Astrocyte (in vitro differentiated cells and primary cell): ENCODE results near the gene RAE1. TPM values are rescaled to one million over a fixed set of nuclear protein-coding genes. Genes with fewer than 3 reads are reported as not detected.
A peak's percentile ranks its signal among the peaks of the same experiment; 100 is the strongest.

ENCODE experiments used
- DNase-seq: peaks from one replicate; pipeline ENCODE4 v3.0.0-alpha.2; 2010; ENCODE audit warnings: low read depth
- FAIRE-seq: peaks from 2 replicates; lab custom pipeline; 2011; peaks lifted over from hg19 to GRCh38; lab: Jason Lieb, UNC
- H2AFZ ChIP-seq: 2 replicates; pipeline ENCODE4 v1.6.0; 2012; ENCODE audit warnings: low read depth, low read length, inconsistent platforms
- H3K27ac ChIP-seq: 2 replicates; pipeline ENCODE4 v1.5.1; 2011; ENCODE audit warnings: low read depth, low read length, inconsistent platforms
- H3K27me3 ChIP-seq: 2 replicates; pipeline ENCODE4 v1.6.0; 2011; ENCODE audit warnings: low read length, inconsistent platforms; ENCODE audit not compliant: insufficient read depth
- H3K36me3 ChIP-seq: 2 replicates; pipeline ENCODE4 v1.5.1; 2011; ENCODE audit warnings: low read length, inconsistent platforms; ENCODE audit not compliant: insufficient read depth
- H3K4me1 ChIP-seq: 2 replicates; pipeline ENCODE4 v1.5.1; 2011; ENCODE audit warnings: low read length, inconsistent platforms; ENCODE audit not compliant: insufficient read depth
- H3K4me2 ChIP-seq: 2 replicates; pipeline ENCODE4 v1.6.0; 2012; ENCODE audit warnings: low read length, inconsistent platforms
- H3K4me3 ChIP-seq: 2 replicates; pipeline ENCODE4 v1.5.1; 2011; ENCODE audit warnings: low read depth, mild to moderate bottlenecking, low read length, inconsistent platforms; ENCODE audit not compliant: insufficient read depth
- H3K79me2 ChIP-seq: 2 replicates; pipeline ENCODE4 v1.6.0; 2012; ENCODE audit warnings: mild to moderate bottlenecking, low read length, inconsistent platforms; ENCODE audit not compliant: insufficient read depth
- H3K9ac ChIP-seq: 2 replicates; pipeline ENCODE4 v1.6.0; 2012; ENCODE audit warnings: mild to moderate bottlenecking, low read length, inconsistent platforms
- H3K9me3 ChIP-seq: 2 replicates; pipeline ENCODE4 v1.5.1; 2012; ENCODE audit warnings: low read depth, mild to moderate bottlenecking, low read length, inconsistent platforms; ENCODE audit not compliant: insufficient read depth
- H4K20me1 ChIP-seq: 2 replicates; pipeline ENCODE4 v1.6.0; 2012; ENCODE audit warnings: low read length, inconsistent platforms; ENCODE audit not compliant: insufficient read depth
- H3K27ac Mint-ChIP-seq: one replicate; pipeline ENCODE4 v1.8.0; 2021; ENCODE audit warnings: mild to moderate bottlenecking, mixed read lengths; ENCODE audit not compliant: unreplicated experiment
- H3K27me3 Mint-ChIP-seq: one replicate; pipeline ENCODE4 v1.8.0; 2021; ENCODE audit warnings: low read depth, mixed read lengths; ENCODE audit not compliant: unreplicated experiment
- H3K36me3 Mint-ChIP-seq: one replicate; pipeline ENCODE4 v1.8.0; 2021; ENCODE audit warnings: low read depth, mixed read lengths; ENCODE audit not compliant: unreplicated experiment
- H3K4me1 Mint-ChIP-seq: one replicate; pipeline ENCODE4 v1.8.0; 2021; ENCODE audit warnings: low read depth, mixed read lengths; ENCODE audit not compliant: unreplicated experiment
- H3K4me3 Mint-ChIP-seq: one replicate; pipeline ENCODE4 v1.8.0; 2021; ENCODE audit warnings: mild to moderate bottlenecking, moderate library complexity, mixed read lengths; ENCODE audit not compliant: unreplicated experiment
- H3K9me3 Mint-ChIP-seq: one replicate; pipeline ENCODE4 v1.8.0; 2021; ENCODE audit warnings: mild to moderate bottlenecking, mixed read lengths; ENCODE audit not compliant: unreplicated experiment
- EZH2 ChIP-seq: IDR thresholded peaks from 2 replicates; pipeline ENCODE4 v1.6.1; 2012; ENCODE audit warnings: mild to moderate bottlenecking, low read length, inconsistent platforms; ENCODE audit not compliant: insufficient read depth
- total RNA-seq: library from RNA; stranded (reverse); gene quantifications from 2 replicates; pipeline ENCODE4 v1.2.1, GENCODE V29; 2021
- TF ChIP-seq, protein P1 (sequence below): IDR thresholded peaks from 2 replicates; pipeline ENCODE4 v1.5.1; 2011; ENCODE audit warnings: low read depth, mild to moderate bottlenecking, inconsistent platforms, low read length, moderate library complexity; ENCODE audit not compliant: insufficient read depth

RAE1 gene
- total RNA-seq, 1 donor from 2014 or later = 31.1 TPM

DNA sequence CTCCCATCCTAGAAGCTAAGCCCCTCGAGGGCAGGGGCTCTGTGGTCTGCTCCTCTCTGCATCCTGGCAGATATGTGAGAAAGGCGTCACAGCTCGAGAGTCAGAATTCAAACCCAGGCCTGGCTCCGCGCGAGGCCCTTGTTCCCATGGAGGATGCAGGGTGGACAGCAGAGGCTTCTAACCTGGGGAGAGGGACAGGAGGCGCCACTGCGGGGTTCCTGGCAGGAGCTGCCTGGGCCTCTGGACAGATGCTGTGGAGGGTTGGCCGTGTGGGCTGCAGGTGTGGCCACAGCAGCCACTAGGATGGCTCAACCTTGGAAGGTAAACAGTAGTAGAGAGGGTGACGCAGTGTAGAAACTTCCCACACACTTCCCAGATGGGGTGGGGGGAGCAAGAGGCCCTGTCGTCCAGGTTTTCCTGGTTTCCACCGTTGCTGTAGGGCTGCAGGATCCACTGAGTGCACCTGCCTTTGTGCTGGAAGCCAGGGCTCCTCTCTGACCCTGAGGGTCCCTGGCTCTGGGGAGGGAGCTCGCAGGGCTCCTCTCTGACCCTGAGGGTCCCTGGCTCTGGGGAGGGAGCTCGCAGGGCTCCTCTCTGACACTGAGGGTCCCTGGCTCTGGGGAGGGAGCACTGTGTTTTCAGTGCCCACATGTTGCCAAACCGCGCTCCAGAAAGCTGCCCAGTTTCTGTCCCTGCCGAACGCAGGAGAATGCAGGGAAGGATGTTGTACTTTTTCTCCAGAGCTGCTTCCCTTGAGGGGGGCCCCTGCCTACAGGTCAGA, 54.4 kb downstream of the RAE1 start:
- Mint-ChIP-seq H3K36me3 (peaks cover 17% of the 10 kb centered on the region), H3K4me1 (peaks cover 6% of the 10 kb centered on the region), H3K9me3 (no peaks in the 10 kb centered on the region), H3K27ac (no peak overlapping the region), H3K27me3 (no peaks in the 10 kb centered on the region), H3K4me3 (no peak overlapping the region)
- Histone ChIP-seq H3K79me2 (peaks cover 12% of the 10 kb centered on the region), H4K20me1 (peaks cover 43% of the 10 kb centered on the region), H3K4me3 (no peak overlapping the region), H3K27ac (no peak overlapping the region), H3K9me3 (no peaks in the 10 kb centered on the region), H3K9ac (no peak overlapping the region), H3K36me3 (no peaks in the 10 kb centered on the region), H2AFZ (no peak overlapping the region), H3K27me3 (no peaks in the 10 kb centered on the region), H3K4me2 (no peak overlapping the region), H3K4me1 (no peaks in the 10 kb centered on the region)
- DNase-seq = no peak
- FAIRE-seq = no peak
- TF ChIP-seq, protein P1, sequence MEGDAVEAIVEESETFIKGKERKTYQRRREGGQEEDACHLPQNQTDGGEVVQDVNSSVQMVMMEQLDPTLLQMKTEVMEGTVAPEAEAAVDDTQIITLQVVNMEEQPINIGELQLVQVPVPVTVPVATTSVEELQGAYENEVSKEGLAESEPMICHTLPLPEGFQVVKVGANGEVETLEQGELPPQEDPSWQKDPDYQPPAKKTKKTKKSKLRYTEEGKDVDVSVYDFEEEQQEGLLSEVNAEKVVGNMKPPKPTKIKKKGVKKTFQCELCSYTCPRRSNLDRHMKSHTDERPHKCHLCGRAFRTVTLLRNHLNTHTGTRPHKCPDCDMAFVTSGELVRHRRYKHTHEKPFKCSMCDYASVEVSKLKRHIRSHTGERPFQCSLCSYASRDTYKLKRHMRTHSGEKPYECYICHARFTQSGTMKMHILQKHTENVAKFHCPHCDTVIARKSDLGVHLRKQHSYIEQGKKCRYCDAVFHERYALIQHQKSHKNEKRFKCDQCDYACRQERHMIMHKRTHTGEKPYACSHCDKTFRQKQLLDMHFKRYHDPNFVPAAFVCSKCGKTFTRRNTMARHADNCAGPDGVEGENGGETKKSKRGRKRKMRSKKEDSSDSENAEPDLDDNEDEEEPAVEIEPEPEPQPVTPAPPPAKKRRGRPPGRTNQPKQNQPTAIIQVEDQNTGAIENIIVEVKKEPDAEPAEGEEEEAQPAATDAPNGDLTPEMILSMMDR = no peak
- TF ChIP-seq EZH2 = no peak

DNA sequence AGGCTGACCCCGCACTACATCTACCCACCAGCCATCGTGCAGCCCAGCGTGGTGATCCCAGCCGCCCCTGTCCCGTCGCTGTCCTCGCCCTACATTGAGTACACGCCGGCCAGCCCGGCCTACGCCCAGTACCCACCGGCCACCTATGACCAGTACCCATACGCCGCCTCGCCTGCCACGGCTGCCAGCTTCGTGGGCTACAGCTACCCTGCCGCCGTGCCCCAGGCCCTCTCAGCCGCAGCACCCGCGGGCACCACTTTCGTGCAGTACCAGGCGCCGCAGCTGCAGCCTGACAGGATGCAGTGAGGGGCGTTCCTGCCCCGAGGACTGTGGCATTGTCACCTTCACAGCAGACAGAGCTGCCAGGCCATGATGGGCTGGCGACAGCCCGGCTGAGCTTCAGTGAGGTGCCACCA, 56.5 kb downstream of the RAE1 start:
- no peak overlapping the region for H3K4me2 ChIP-seq
- TF ChIP-seq EZH2 = no peak
- TF ChIP-seq, protein P1 = no peak
- no peak overlapping the region for H3K4me3 ChIP-seq
- Mint-ChIP-seq H3K27me3 (no peaks in the 10 kb centered on the region), H3K4me3 (no peak overlapping the region), H3K36me3 (peaks cover 10% of the 10 kb centered on the region), H3K27ac (peak overlapping the region; percentile 7), H3K9me3 (no peaks in the 10 kb centered on the region), H3K4me1 (peaks cover 4% of the 10 kb centered on the region)
- H3K36me3 ChIP-seq = no peaks in the 10 kb centered on the region
- H3K9me3 ChIP-seq = no peaks in the 10 kb centered on the region
- H4K20me1 ChIP-seq = peaks cover 25% of the 10 kb centered on the region
- no peak for DNase-seq
- H3K27ac ChIP-seq = no peak overlapping the region
- FAIRE-seq = no peak
- no peak overlapping the region for H2AFZ ChIP-seq
- H3K27me3 ChIP-seq = no peaks in the 10 kb centered on the region
- H3K79me2 ChIP-seq = peaks cover 5% of the 10 kb centered on the region
- no peak overlapping the region for H3K9ac ChIP-seq
- no peaks in the 10 kb centered on the region for H3K4me1 ChIP-seq

DNA sequence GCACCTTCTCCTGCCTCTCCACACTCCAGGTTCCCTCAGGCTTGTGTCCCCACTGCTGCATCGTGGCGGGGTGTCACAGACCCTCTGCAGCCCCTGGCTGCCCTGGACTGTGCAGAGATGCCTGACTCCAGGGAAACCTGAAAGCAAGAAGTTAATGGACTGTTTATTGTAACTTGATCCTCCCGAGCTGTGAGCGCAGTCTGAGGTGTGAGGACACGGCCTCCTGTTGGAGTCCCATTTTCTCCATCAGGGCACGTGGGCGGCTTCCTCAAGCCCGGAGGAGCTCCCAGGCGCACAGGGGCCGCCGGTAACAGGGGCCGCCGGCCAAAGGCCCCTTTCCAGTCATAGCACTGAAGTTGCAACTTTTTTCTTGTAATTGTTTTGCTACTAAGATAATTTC, 57.1 kb downstream of the RAE1 start:
- TF ChIP-seq EZH2 = no peak
- TF ChIP-seq, protein P1 = no peak
- Histone ChIP-seq H3K4me3 (no peak overlapping the region), H3K9ac (no peak overlapping the region), H3K36me3 (no peaks in the 10 kb centered on the region), H3K9me3 (no peaks in the 10 kb centered on the region), H3K4me2 (no peak overlapping the region), H3K4me1 (no peaks in the 10 kb centered on the region), H3K27ac (no peak overlapping the region), H3K79me2 (no peaks in the 10 kb centered on the region), H3K27me3 (no peaks in the 10 kb centered on the region), H2AFZ (no peak overlapping the region), H4K20me1 (peaks cover 19% of the 10 kb centered on the region)
- Mint-ChIP-seq H3K27me3 (no peaks in the 10 kb centered on the region), H3K27ac (peak overlapping the region; percentile 7), H3K4me3 (no peak overlapping the region), H3K9me3 (no peaks in the 10 kb centered on the region), H3K36me3 (peaks cover 10% of the 10 kb centered on the region), H3K4me1 (peaks cover 4% of the 10 kb centered on the region)
- DNase-seq (no peak), FAIRE-seq (no peak)
